ENCODE data around the gene CILP.

- TF ChIP-seq POLR2AphosphoS5 (IDR thresholded peaks at IDR 0.05; ENCODE audit: low read depth, low read length) (no peak), TAF1 (IDR thresholded peaks at IDR 0.05; ENCODE audit: borderline replicate concordance, insufficient read depth, low read length) (no peak), REST (IDR thresholded peaks at IDR 0.05; ENCODE audit: insufficient read depth in 1 of 2, low read depth in 2 of 2, low read length in 2 of 2) (no peak), SIN3A (IDR thresholded peaks at IDR 0.05; ENCODE audit: borderline replicate concordance, insufficient read depth, low read length) (no peak), FOXP2 (optimal IDR thresholded peaks at IDR 0.05; ENCODE audit: borderline replicate concordance, extremely low read depth, extremely low read length, insufficient read depth) (no peak)
Measured at GRCh38 chr15:65176056-65176455, 35.2 kb downstream of the CILP start.
